Measurements from ENCODE around the gene MOB2. TPM values are rescaled to one million over a fixed set of nuclear protein-coding genes. Genes with fewer than 3 reads are reported as not detected.

Gene MOB2
- total RNA-seq, 1 donor, result 16.8 TPM

- no peak for DNase-seq (ENCODE audit: low read depth)
- no peak overlapping the region for H3K4me3 ChIP-seq (ENCODE audit: low read depth, low read length)
- TF ChIP-seq, protein P1, sequence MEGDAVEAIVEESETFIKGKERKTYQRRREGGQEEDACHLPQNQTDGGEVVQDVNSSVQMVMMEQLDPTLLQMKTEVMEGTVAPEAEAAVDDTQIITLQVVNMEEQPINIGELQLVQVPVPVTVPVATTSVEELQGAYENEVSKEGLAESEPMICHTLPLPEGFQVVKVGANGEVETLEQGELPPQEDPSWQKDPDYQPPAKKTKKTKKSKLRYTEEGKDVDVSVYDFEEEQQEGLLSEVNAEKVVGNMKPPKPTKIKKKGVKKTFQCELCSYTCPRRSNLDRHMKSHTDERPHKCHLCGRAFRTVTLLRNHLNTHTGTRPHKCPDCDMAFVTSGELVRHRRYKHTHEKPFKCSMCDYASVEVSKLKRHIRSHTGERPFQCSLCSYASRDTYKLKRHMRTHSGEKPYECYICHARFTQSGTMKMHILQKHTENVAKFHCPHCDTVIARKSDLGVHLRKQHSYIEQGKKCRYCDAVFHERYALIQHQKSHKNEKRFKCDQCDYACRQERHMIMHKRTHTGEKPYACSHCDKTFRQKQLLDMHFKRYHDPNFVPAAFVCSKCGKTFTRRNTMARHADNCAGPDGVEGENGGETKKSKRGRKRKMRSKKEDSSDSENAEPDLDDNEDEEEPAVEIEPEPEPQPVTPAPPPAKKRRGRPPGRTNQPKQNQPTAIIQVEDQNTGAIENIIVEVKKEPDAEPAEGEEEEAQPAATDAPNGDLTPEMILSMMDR (IDR thresholded peaks at IDR 0.05; ENCODE audit: insufficient read depth, low read depth, low read length), result no peak
These were observed 38.4 kb downstream of the MOB2 start for GRCh38 chr11:1447845-1448825.

- H3K4me3 ChIP-seq (ENCODE audit: low read depth, low read length), result no peak overlapping the region
- DNase-seq (ENCODE audit: low read depth), result no peak
- TF ChIP-seq, protein P1 (IDR thresholded peaks at IDR 0.05; ENCODE audit: insufficient read depth, low read depth, low read length), result no peak
These were observed 40.0 kb downstream of the MOB2 start for GRCh38 chr11:1446623-1447022.

- DNase-seq (ENCODE audit: low read depth), result no peak
- no peak overlapping the region for H3K4me3 ChIP-seq (ENCODE audit: low read depth, low read length)
- TF ChIP-seq, protein P1 (IDR thresholded peaks at IDR 0.05; ENCODE audit: insufficient read depth, low read depth, low read length), result no peak
These were observed 40.7 kb downstream of the MOB2 start for GRCh38 chr11:1445741-1446445.

DNA sequence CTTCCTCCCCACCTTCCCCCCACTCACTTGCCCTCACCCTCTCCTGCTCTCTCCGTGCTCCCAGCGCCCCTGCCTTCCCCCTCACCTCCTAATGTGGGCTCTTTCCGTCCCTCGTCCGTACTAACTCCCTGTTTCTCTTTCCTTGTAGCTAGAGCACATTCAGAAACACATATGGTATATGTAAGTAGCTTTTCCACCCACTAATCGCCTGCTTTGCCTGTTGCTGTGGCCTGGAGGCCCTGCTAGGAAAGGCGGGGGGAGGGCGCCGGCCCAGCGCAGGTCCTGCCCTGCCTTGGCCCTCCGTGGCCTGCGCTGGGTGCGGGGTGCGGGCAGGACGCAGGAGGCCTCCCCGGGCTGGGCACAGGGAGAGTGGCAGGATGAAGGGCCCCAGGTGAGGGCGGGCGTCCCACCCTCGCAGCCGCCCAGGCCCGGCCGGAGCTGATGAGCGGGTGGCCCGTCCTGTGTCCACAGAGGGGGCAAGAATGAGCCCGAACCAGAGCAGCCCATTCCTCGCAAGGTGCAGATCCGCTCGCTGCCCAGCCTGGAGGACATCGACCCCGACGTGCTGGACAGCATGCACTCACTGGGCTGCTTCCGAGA is 41.7 kb downstream of the MOB2 start:
- TF ChIP-seq, protein P1 (IDR thresholded peaks at IDR 0.05; ENCODE audit: insufficient read depth, low read depth, low read length), result no peak
- H3K4me3 ChIP-seq (ENCODE audit: low read depth, low read length), result no peak overlapping the region
- no peak for DNase-seq (ENCODE audit: low read depth)

DNA sequence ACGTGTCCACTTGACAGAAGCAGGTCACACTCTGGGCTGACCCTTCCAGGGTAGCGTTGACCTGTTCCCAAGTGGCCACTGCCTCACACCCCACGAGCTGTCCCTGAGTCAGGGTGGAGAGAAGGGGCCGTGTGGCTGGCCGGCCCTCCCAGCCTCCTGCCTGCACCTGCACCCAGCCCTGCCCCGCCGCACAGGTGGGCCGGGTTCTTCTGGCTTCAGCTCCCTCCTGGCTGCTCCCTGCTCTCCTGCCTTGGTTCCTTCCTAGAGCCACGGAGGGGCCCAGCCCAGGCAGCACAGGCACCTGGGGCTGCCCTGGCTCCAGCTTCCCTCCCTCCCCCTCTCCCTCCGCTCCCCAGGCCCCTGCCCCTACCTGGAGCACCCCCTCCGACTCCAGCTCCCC is 42.3 kb downstream of the MOB2 start:
- no peak overlapping the region for H3K4me3 ChIP-seq (ENCODE audit: low read depth, low read length)
- DNase-seq (ENCODE audit: low read depth), result no peak
- TF ChIP-seq, protein P1 (IDR thresholded peaks at IDR 0.05; ENCODE audit: insufficient read depth, low read depth, low read length), result no peak

GRCh38 chr11:1443737-1444136 is 42.8 kb downstream of the MOB2 start:
- no peak overlapping the region for H3K4me3 ChIP-seq (ENCODE audit: low read depth, low read length)
- DNase-seq (ENCODE audit: low read depth), result no peak
- TF ChIP-seq, protein P1 (IDR thresholded peaks at IDR 0.05; ENCODE audit: insufficient read depth, low read depth, low read length), result no peak
